Colon (tissue), 2 donors: Measurements from ENCODE around the gene CUL3.
"Not testable (repeated sequence)": the region's sequence is repeated elsewhere in the genome, so short reads cannot be mapped to it uniquely, and the experiment has no call there.

Experiments
- FAIRE-seq: peaks from 2 replicates; lab custom pipeline; 2012; peaks lifted over from hg19 to GRCh38; lab: Jason Lieb, UNC
- donor health status: control.
- donor health status: control.

The CUL3 gene

DNA sequence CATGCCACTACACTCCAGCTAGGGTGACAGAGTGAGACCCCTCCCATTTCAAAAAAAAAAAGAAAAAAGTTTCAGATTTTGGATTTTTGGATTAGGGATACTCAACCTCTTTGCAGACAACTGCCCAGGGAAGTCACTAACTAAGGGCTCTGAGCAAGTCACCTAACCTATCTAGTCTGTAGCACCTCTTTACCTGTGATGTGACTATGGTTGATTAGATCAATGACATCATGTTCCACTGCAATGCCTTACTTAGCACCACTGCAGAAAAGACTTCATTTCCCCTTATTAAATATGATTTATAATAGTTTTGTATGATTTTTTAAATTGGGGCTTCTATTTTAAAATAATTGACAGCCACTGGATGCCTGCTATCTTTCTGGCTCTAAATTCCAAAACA, 41.2 kb downstream of the CUL3 start:
- no peak for FAIRE-seq

DNA sequence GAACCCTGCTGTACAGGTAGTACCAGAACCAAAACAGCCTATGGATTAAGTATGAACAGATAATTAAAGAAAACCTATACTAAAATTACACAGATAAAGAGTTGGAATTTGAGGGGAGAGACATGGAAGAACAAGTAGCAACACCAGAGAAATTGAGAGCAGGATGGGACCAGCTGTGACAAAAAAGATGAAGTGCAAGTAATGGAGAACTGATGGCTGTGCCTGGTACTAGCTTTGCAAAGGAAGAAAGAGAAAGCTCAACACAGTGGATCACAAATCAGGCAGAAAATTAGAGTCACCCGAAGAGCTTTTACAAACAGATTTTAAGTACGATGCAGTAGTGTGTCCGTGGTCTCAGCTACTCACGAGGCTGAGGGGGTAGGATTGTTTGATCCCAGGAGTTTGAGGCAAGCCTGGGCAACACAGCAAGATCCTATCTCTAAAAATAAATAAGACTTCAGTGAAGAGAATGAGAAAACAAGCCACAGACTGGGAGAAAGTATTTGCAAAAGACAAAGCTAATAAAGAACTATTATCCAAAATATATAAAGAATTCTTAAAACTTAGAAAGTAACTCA, 46.5 kb downstream of the CUL3 start:
- FAIRE-seq: no peak

DNA sequence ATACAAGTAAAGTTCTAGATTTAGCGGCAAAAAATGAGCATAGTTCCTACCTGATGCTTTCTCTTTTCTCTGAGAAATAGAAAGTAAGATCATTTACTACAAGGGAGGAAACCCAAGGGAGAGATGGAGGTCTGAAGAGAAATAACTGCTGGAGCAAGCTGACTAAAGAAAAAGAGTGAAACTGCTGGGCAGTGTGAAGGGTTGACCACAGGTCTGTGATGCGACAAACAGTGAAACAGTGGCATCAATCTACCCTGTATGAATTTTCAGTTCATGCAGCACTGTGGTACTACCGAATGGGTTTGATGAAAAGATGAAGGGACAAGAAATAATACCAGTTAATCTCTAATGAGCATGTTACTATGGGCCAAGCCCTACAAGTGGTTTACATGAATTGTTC, 52.2 kb downstream of the CUL3 start:
- no peak for FAIRE-seq

DNA sequence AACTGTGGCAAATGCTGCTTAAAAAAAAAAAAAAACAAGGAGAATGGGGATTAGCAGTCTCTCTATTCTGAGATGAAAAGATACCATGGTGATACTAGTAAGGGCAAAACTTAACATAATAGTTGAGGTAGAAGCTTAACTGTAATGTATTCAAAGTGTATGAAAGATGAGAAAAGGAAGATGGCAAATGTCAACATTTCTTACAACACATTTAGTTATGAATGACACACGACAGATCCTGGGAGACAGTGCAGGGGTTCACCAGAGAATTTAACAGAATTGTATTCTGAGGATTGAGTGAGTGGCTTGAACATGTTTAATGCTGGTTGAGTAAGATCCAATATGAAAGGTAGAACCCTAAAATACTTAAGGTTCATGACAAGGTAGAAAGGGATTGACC, 52.7 kb downstream of the CUL3 start:
- FAIRE-seq: no peak

GRCh38 chr2:224528171-224528570, 57.0 kb downstream of the CUL3 start:
- no peak for FAIRE-seq

DNA sequence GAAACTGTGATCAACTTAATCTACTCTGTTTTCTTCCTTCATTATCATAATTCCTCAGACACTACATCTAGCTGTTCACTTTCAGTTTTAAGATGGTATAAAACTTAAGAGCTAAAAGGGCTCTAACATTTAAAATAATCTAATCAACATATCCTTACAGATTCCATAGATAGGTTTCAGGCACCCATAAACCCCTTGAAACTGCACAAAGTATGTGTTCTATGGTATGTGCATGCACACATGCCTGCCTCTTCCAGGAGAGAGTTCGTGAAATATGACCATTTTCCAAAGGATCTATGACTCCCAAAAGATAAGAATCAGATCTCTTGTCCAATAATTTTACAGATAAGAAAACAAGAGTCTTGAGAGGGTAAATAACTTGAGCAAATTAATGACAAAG, 59.4 kb downstream of the CUL3 start:
- no peak for FAIRE-seq

- no peak for FAIRE-seq
Measured at GRCh38 chr2:224524657-224525056, 60.5 kb downstream of the CUL3 start.

- FAIRE-seq: peak; percentile 21
Measured at GRCh38 chr2:224523626-224524577, 61.3 kb downstream of the CUL3 start.

DNA sequence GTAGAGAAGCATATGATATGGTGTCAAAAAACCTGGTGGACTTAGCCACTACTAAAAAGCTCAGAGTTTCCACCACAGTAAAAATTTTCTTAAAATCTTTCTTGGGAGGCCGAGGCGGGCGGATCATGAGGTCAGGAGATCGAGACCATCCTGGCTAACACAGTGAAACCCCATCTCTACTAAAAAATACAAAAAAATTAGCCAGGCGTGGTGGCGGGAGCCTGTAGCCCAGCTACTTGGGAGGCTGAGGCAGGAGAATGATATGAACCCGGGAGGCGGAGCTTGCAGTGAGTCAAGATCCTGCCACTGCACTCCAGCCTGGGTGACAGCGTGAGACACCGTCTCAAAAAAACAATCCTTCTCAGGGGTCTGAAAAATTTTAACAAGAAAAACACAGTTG, 62.7 kb downstream of the CUL3 start:
- not testable (repeated sequence) for FAIRE-seq

DNA sequence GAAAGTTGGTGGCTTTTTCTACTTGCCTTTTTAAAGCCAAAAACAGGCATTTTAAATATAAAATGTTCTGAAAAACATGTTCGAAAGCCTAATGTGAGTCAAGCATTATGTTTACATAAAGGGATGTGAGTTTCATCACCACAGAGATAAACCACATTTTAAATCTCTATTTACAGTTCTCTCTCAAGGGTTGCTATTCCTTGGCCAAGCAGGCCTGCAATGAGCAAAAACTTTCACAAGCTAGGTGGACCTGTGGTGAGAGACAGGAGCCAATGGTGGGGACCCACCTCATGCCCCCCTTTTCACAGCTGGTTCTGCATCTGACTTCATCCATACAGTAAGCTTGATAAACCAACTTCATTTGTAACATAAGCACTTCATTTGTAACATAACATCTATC, 65.1 kb downstream of the CUL3 start:
- peak; percentile 10 for FAIRE-seq

GRCh38 chr2:224518806-224519580, 66.2 kb downstream of the CUL3 start:
- no peak for FAIRE-seq

- FAIRE-seq: peak; percentile 31
Measured at GRCh38 chr2:224517963-224518362, 67.2 kb downstream of the CUL3 start.

GRCh38 chr2:224516393-224516792, 68.8 kb downstream of the CUL3 start:
- FAIRE-seq: not testable (repeated sequence)

- FAIRE-seq: no peak
Measured at GRCh38 chr2:224513991-224514390, 71.2 kb downstream of the CUL3 start.

GRCh38 chr2:224507789-224508188, 77.4 kb downstream of the CUL3 start:
- no peak for FAIRE-seq

DNA sequence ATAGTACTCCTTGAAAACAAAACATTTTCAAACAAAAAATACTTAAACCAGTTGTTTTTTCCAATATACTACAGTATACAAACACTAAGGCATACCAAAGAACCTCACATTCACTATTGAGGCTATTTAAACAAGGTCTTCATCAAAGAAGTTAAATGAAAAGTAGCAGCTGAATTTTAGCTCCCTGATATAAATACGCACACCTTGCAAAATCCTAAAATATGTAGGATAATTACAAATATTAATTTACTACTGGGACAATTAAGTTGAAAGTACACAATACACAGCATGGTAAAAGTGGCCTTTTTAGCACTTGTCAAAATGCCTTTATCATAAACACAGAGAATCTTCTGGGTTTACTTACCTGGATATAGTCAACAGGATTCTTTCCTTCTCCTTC, 78.7 kb downstream of the CUL3 start:
- FAIRE-seq: no peak

GRCh38 chr2:224498991-224499390, 86.2 kb downstream of the CUL3 start:
- FAIRE-seq: no peak

GRCh38 chr2:224492531-224492930, 92.6 kb downstream of the CUL3 start:
- FAIRE-seq: no peak

- not testable (repeated sequence) for FAIRE-seq
Measured at GRCh38 chr2:224487940-224488339, 97.2 kb downstream of the CUL3 start.

GRCh38 chr2:224485081-224486014, 99.8 kb downstream of the CUL3 start:
- FAIRE-seq: not testable (repeated sequence)

DNA sequence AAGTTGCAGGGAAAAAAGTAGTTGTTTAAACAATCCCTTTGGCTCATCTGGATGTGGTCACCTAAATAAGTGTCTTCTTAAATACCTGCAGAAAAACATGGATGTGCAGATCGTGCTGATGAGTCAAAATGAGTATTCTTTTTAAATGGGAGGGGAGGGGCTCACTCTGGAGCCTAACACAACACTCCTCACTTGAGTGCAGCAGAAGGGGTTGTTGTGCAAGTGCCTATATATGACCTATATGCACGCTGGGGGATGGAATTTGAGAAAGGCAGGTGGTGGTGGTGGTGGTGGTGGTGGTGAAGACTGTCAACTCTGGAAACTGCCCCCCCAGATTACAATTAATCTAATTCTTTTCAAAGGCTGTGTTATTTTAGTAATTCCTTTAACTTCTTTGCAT, 105.3 kb downstream of the CUL3 start:
- no peak for FAIRE-seq

DNA sequence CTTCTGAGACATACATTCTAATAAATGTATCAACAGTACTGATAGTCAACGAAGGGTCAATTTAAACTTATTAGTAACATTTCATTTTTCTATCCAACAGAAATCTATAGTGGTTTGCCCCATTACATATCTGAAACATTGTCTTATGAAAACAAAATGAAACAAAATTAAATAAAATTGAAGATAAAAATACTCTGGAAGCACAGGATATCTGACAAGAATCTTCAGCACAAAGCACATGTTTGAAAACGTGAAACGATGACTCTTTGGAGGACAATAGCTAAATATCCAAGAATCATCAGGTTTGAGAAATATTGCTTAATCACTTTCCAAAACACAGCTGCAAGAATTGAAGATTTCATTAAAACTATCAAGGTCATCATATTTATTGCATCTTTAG, 112.3 kb downstream of the CUL3 start:
- no peak for FAIRE-seq
